ENCODE results near the gene PODXL2.

DNA sequence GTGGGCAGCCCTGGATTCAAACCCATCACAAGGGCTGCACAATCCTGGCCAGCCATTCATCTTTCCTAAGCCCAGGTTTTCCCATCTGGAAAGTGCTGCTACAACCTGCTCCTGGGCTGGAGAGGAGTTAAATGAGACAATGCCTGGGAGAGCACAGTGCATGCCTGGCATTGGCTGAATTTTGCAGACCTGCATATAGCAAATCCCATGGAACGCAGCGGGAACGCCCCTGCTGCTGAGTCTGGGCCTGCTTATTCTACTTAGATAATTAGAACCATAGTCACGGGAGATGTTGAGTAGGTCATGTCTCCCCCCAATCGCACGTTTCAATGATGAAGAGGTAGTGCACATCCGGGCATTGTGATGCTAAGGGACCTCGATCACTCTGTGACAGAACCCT is 90.4 kb downstream of the PODXL2 start:
- TF ChIP-seq CTCF (IDR thresholded peaks at IDR 0.05): no peak
- no peak for TF ChIP-seq POLR2A (IDR thresholded peaks at IDR 0.05)
